KMS-11 (cell line): Measurements from ENCODE around the gene LRRC27.
A peak's percentile ranks its signal among the peaks of the same experiment; 100 is the strongest.

Source experiments
- H2AFZ ChIP-seq: fragments of 200-600 bp; sonication (generic); 2 replicates; pipeline ENCODE4 v1.6.1; 2016; ENCODE audit warnings: antibody characterized with exemption, mixed run types, low read depth
- H3K27ac ChIP-seq: fragments of 200-600 bp; sonication (generic); 2 replicates; pipeline ENCODE4 v1.6.1; 2016; ENCODE audit warnings: mild to moderate bottlenecking, mixed run types
- H3K27me3 ChIP-seq: fragments of 200-600 bp; sonication (generic); 2 replicates; pipeline ENCODE4 v1.6.1; 2017; ENCODE audit warnings: mild to moderate bottlenecking, low read depth, mixed run types, moderate library complexity; ENCODE audit not compliant: insufficient read depth
- H3K36me3 ChIP-seq: fragments of 200-600 bp; sonication (generic); 2 replicates; pipeline ENCODE4 v1.6.1; 2017; ENCODE audit warnings: mild to moderate bottlenecking, mixed run types; ENCODE audit not compliant: insufficient read depth
- H3K4me1 ChIP-seq: fragments of 200-600 bp; sonication (generic); 2 replicates; pipeline ENCODE4 v1.6.1; 2016; ENCODE audit warnings: mild to moderate bottlenecking, low read depth, mixed run types; ENCODE audit not compliant: poor library complexity, severe bottlenecking
- H3K4me2 ChIP-seq: fragments of 200-600 bp; sonication (generic); 2 replicates; pipeline ENCODE4 v1.7.0; 2016; ENCODE audit warnings: mild to moderate bottlenecking, mixed run types
- H3K4me3 ChIP-seq: fragments of 200-600 bp; sonication (generic); IDR thresholded peaks from 2 replicates; pipeline ENCODE4 v1.6.1; 2017; ENCODE audit warnings: low read depth, low read length, mixed read lengths; ENCODE audit not compliant: insufficient read depth
- H3K79me2 ChIP-seq: fragments of 200-600 bp; sonication (generic); 2 replicates; pipeline ENCODE4 v1.6.1; 2016; ENCODE audit warnings: low read depth, mixed run types; ENCODE audit not compliant: insufficient read depth
- H3K9ac ChIP-seq: fragments of 200-600 bp; sonication (generic); 2 replicates; pipeline ENCODE4 v1.6.1; 2016; ENCODE audit warnings: mild to moderate bottlenecking, mixed run types
- H4K20me1 ChIP-seq: fragments of 200-600 bp; sonication (generic); 2 replicates; pipeline ENCODE4 v1.6.1; 2016; ENCODE audit warnings: mild to moderate bottlenecking, mixed run types; ENCODE audit not compliant: insufficient read depth
- TF ChIP-seq, protein P1 (sequence below): fragments of 200-600 bp; sonication (generic); conservative IDR thresholded peaks from 2 replicates; pipeline ENCODE4 v1.6.1; 2017; ENCODE audit warnings: low read depth, mild to moderate bottlenecking, antibody characterized with exemption, low read length, moderate library complexity, mixed read lengths

Gene LRRC27

DNA sequence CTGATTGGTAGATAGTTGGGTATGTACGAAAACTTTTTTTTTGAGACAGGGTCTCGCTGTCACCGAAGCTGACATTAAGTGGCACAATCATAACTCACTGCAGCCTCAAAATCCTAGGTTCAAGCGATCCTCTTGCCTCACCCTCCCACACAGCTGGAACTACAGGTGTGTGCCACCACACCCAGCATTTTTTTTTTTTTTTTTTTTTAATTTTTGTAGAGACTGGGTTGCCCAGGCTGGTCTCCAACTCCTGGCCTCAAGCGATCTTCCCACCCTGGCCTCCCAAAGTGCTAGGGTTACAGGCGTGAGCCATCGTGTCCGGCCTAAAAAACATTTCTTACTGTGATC lies 1.5 kb upstream of the LRRC27 start:
- Histone ChIP-seq H3K36me3 (no peaks in the 10 kb centered on the region), H3K79me2 (peaks cover 28% of the 10 kb centered on the region), H3K4me2 (peak overlapping the region; percentile 71), H3K9ac (no peak overlapping the region), H3K27ac (no peak overlapping the region), H3K4me3 (no peak overlapping the region), H3K4me1 (peaks cover 12% of the 10 kb centered on the region), H3K27me3 (no peaks in the 10 kb centered on the region), H4K20me1 (no peaks in the 10 kb centered on the region), H2AFZ (no peak overlapping the region)
- TF ChIP-seq, protein P1, sequence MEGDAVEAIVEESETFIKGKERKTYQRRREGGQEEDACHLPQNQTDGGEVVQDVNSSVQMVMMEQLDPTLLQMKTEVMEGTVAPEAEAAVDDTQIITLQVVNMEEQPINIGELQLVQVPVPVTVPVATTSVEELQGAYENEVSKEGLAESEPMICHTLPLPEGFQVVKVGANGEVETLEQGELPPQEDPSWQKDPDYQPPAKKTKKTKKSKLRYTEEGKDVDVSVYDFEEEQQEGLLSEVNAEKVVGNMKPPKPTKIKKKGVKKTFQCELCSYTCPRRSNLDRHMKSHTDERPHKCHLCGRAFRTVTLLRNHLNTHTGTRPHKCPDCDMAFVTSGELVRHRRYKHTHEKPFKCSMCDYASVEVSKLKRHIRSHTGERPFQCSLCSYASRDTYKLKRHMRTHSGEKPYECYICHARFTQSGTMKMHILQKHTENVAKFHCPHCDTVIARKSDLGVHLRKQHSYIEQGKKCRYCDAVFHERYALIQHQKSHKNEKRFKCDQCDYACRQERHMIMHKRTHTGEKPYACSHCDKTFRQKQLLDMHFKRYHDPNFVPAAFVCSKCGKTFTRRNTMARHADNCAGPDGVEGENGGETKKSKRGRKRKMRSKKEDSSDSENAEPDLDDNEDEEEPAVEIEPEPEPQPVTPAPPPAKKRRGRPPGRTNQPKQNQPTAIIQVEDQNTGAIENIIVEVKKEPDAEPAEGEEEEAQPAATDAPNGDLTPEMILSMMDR: no peak

DNA sequence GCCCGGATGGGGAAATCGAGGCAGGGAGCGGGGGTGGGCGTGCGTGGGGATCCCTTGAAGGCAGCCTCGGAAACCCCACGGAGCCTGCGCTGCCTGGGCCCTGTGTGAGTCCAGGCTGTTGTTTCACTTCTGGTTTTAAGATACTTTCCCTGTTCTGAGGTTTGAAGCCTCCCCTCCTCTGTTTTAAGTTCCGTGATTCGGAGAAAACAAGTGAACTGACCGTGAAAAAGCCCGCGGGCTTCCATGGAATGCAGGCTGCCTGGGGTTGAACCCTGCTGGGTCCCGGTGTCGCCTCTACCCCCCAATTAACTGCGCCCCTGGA lies 401 bp downstream of the LRRC27 start:
- Histone ChIP-seq H3K4me1 (peaks cover 12% of the 10 kb centered on the region), H2AFZ (peak overlapping the region; percentile 64)

DNA sequence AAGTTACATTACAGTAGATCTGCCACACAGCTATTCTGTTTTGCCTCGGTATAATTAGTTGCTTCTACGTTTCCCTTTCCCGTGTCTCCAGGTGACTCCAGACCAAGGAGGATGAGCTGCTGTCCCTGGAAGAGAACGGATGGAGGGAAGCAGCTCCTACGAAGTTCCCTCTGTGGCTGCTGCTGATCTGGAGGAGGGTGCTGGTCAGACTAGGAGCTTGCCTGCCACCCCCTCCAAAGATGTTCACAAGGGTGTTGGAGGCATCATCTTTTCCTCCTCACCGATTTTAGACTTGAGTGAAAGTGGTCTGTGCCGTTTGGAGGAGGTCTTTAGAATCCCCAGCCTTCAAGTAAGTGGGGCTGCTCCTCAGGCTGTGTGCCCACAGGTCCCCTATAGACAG lies 1.4 kb downstream of the LRRC27 start:
- Histone ChIP-seq H3K27me3 (no peaks in the 10 kb centered on the region), H3K4me3 (no peak overlapping the region), H2AFZ (no peak overlapping the region), H3K4me2 (no peak overlapping the region), H3K36me3 (no peaks in the 10 kb centered on the region), H3K9ac (no peak overlapping the region), H4K20me1 (no peaks in the 10 kb centered on the region), H3K4me1 (peaks cover 12% of the 10 kb centered on the region), H3K79me2 (peaks cover 28% of the 10 kb centered on the region), H3K27ac (no peak overlapping the region)
- TF ChIP-seq, protein P1: no peak

More for the DNA sequence above, 401 bp downstream of the LRRC27 start:
- no peaks in the 10 kb centered on the region for H4K20me1 ChIP-seq
- H3K27me3 ChIP-seq: no peaks in the 10 kb centered on the region
- peak overlapping the region; percentile 50 for H3K4me2 ChIP-seq
- peak overlapping the region; percentile 72 for H3K9ac ChIP-seq
- TF ChIP-seq, protein P1: no peak
- H3K79me2 ChIP-seq: peaks cover 28% of the 10 kb centered on the region
- H3K4me3 ChIP-seq: no peak overlapping the region
- H3K36me3 ChIP-seq: no peaks in the 10 kb centered on the region
- peak overlapping the region; percentile 54 for H3K27ac ChIP-seq

DNA sequence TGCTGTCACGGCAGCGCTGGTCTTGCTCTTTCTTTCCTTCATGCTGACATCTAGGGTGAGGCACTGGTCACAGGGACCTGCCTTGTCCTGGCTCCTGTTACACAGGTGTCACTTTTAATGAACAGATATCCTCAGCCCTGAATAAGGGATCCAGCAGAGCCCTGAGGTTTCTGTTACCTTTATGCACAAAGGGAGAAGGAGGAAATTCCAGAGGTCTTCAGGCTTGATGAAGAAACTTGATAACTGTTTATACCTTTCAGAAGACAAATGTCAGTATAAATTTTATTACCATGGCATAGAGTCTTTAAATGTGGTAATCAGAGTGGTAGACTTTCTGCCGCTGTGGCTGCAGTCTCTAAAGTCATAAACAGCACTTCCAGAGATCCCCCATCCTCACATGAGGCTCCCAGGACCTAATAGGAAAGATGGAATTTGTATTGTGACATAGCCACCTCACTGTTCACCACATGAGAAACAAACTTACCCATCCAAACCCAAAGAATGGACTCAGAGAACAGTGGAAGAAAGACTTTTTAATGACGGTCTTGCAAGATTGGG lies 2.7 kb downstream of the LRRC27 start:
- no peak overlapping the region for H3K27ac ChIP-seq
- H2AFZ ChIP-seq: no peak overlapping the region
- peaks cover 12% of the 10 kb centered on the region for H3K4me1 ChIP-seq
- TF ChIP-seq, protein P1: no peak
- H3K4me3 ChIP-seq: no peak overlapping the region
- peaks cover 18% of the 10 kb centered on the region for H3K79me2 ChIP-seq
- no peak overlapping the region for H3K9ac ChIP-seq
- H3K36me3 ChIP-seq: no peaks in the 10 kb centered on the region
- H3K4me2 ChIP-seq: no peak overlapping the region
- H4K20me1 ChIP-seq: no peaks in the 10 kb centered on the region
- H3K27me3 ChIP-seq: no peaks in the 10 kb centered on the region
